IgD-negative memory B cell (primary cell): ENCODE data around the gene HHAT. TPM values are rescaled to one million over a fixed set of nuclear protein-coding genes. Genes with fewer than 3 reads are reported as not detected.

Experiments
- polyA plus RNA-seq: library from polyadenylated mRNA; unstranded; fragments of 300-500 nt; fragmentation: Illumina TruSeq; gene quantifications from one replicate; pipeline ENCODE4 v1.2.3, GENCODE V29; 2021

HHAT gene
- polyA plus RNA-seq, 1 donor from 2014 or later: 6.3 TPM

Other genes starting within 250 kb of the HHAT start
- gene SERTAD4, start 96.1 kb upstream of the HHAT start, polyA plus RNA-seq: not detected